HG02571 (cell line): ENCODE results near the gene GRB2.
A peak's percentile ranks its signal among the peaks of the same experiment; 100 is the strongest.
"Not testable (repeated sequence)": the region's sequence is repeated elsewhere in the genome, so short reads cannot be mapped to it uniquely, and the experiment has no call there.

Experiments used
- ATAC-seq: cut with Tn5 transposase; IDR thresholded peaks from one replicate; pipeline ENCODE4 v1.9.1; 2021; ENCODE audit warnings: mild to moderate bottlenecking, moderate library complexity; ENCODE audit not compliant: unreplicated experiment

Gene GRB2

DNA sequence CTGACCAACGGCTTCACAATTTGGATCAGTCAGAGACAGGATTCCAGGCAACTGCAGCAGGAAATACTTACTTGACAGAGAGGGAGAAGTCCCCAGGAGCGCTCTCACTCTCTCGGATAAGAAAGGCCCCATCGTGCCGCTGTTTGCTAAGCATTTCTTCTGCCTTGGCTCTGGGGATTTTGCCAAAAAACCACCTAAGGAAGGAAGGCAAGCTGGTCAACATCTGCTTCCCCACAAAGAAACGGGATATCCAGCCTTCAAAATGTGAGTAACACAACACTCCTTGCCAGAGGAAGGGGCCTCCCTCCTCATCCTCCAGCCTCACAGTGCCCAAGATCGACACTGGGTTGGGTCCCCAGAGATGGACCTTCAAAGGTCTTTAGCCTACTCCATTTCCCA is 79.7 kb downstream of the GRB2 start:
- no peak for ATAC-seq

DNA sequence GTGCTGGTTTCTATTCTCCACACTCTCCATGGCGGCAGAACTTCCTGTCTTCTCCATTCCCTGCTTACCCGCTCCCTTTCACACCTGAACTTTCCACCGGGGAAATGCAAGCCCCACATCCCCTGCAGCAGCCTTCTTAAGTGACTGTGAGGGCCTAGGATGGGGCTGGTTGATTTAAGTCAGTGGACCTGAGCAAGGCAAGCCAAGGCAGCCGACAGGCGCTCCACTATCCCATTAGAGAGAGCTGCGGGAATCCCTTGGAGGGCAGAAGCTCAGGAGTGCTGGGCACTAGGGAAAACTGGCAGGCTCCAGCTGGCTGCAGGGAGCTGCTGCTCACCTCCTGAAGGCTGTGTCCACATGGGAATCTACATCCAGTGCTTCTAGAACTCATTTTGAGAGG is 80.1 kb downstream of the GRB2 start:
- no peak for ATAC-seq

DNA sequence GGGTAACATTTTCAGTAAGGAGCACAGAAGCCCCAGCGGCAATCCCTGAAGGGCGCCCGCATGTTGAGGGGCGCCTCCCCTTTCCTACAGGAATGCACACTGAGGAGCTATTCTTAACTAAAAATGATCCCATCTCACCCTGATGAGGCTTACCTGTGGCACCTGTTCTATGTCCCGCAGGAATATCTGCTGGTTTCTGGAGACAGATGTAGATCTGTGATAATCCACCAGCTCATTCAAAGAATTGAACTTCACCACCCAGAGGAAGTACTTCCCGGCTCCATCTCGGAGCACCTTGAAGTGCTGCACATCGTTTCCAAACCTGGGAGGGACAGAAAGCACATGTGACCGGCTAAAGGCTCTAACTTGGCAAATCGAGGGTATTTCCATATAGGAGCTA is 84.0 kb downstream of the GRB2 start:
- ATAC-seq = no peak

DNA sequence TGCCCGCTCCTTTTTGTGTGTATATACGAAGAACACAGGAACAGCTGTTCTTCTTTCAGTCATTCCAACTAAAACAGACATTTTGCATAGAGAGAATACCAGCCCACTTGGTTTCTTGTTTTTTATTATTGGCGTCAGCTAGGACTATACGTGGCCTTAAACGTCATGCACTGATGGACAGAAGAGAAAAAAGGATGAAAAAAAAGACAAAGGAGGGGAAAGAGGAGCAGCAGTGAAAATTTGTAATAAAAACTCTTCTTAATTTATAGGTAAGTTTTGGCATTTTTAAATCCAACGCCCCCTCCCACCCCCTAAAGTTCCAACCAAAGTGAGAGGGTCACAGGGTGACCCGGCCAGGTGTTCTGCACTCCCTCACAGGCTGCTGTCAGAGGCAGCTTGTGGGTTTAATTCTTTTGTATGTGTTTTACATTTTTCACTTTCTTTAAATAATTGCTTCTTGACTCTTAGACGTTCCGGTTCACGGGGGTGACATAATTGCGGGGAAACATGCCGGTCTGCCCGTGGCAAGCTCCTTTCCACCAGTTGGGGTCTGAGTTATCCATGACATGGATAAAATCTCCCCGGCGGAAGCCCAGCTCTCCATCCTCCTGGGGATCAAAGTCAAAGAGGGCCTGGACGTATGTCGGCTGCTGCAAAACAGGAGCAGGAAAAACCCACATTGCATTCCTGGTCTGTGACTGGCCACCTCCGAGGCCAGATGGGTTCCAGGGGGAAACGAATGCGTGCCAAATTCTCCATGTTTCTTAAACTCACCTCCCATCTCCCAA is 85.4 kb downstream of the GRB2 start:
- ATAC-seq = peak; percentile 45

DNA sequence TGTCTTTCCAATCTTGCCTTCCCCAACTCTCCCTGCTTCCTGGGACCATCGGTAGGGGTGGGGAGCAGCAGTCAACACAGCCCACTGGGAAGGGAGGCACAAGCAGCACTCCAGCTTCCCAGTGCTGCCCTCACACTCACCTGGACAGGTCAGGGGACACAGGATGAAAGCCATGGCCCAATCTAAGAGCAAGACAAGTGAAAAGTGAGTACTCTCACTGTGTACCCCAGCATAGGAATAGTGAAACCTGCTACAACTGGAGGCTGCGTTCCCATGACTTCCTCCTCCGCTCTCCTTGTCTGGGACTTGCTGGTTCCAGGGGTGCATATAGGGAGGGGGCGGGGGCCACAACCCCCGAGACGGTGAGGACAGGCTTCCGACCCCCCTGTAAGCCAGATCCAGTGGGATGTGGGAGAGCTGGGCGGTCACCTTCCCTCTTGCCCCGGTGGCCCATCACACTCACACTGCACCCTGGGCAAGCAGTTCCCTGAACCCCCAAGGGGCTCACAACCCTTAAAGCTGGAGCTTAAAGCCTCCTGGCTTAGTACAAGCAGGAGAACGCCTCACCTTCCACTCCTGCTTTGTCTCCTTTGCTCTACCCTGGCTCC is 86.8 kb downstream of the GRB2 start:
- no peak for ATAC-seq

DNA sequence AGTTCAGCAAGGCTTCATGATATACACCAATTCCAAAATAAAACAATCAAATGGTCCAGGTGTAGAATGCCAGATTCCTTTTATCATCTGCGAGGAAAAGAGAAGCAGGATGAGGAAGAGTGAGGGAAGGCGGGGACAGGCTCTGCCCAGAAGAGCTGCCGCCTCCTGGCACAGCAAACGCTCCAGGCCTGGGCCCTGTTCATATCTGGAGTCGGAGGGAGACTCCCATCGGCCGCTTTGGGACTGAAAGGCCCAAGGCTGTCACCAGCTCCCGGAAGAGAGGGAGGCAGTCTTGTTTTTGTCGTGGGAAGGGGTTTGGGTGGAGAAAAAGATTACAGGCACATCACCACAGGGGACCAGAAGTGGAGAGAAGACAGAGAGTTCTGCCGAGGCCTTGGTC is 87.3 kb downstream of the GRB2 start:
- ATAC-seq = no peak

DNA sequence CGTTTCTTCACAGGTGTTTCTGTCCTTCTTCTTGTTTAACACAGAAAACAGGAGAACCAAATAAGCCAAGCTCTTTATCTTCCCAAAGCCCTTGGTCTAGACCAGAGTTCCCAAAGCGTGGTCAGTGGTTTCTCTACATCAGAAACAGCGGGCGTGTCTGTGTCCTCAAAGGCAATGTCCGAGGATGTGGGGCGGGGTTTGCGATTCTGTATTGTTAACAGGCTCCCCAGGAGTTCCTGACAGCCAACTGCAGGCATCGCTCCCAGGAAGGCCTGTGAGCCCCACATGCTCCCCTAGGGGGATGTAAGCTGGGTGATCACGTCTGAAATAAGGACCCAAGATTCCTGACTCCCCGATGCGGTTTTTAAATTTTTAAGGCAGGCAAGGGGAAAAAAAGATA is 87.8 kb downstream of the GRB2 start:
- no peak for ATAC-seq

DNA sequence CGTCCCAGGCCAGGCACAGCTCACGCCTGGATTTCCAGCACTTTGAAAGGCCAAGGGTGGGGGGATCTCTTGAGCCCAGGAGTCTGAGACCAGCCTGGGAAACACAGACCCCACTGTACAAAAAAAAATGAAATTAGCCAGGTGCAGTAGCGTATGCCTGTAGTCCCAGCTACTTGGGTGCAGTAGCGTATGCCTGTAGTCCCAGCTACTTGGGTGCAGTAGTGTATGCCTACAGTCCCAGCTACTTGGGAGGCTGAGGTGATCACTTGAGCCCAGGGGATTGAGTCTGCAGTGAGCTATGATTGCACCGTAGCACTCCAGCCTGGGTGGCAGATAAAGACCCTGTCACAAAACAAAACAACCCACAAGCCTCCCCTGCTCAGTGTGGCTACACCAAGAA is 89.2 kb downstream of the GRB2 start:
- ATAC-seq = no peak

DNA sequence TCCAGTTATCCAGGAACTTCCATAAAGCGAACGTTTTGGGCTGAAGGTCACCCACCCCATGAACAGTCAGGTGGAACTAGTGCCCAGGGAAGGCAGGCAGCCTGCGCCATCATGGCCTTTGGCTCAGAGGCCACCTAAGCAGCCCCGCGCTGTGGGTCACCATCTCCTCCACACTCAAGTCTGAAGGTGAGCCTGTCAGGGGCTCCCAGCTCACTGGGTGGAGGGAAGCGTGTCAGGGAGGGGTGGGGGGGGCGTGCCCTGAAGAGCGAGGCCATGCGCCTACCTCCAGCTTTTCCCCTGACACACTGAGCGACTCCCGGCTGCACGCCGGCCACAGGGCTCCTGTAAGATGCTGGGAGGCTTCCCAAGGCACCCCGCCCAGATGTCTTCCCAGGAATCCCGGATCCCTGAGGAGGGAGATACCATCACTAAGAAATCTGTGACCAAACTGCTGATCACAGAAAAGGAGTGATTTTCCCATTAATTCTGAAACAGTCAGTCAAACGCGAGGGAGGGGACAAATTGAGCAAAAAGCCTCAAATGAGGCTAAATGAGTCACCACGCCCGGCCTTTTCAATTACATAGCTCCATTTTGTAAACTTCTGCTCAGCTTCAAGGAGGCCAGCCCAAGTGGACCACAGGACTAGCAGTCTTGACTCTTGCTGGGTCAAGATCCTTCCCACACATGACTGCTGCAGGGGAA is 89.8 kb downstream of the GRB2 start:
- ATAC-seq = no peak

DNA sequence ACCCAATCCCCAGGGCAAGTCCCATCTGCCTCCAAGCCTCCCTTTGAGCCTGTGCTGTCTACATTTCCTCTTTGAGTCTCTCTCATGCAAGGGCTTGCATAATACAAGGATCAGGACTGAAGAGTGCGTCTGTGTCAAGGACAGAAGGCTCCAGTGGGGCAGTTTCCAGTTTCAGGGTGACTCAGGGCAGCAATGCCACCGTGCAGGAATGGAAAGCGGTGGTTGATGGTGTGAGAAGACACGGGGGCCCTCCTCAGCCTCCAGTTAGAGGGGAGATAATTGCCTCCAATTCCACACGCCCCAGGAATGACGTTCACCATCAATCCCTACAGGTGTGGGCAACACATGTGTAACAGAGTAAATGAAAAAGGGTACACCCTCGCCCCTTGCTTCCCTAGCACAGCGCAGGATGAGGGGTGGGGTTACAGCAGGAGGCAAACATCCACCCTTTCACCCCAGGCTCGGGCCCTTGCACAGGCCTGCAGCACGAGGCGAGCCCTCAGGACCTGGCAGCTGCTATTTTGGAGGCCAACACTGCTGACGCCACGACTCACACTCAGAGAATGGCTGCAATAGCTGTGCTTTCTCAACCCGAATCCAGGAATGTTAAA is 91.4 kb downstream of the GRB2 start:
- no peak for ATAC-seq

DNA sequence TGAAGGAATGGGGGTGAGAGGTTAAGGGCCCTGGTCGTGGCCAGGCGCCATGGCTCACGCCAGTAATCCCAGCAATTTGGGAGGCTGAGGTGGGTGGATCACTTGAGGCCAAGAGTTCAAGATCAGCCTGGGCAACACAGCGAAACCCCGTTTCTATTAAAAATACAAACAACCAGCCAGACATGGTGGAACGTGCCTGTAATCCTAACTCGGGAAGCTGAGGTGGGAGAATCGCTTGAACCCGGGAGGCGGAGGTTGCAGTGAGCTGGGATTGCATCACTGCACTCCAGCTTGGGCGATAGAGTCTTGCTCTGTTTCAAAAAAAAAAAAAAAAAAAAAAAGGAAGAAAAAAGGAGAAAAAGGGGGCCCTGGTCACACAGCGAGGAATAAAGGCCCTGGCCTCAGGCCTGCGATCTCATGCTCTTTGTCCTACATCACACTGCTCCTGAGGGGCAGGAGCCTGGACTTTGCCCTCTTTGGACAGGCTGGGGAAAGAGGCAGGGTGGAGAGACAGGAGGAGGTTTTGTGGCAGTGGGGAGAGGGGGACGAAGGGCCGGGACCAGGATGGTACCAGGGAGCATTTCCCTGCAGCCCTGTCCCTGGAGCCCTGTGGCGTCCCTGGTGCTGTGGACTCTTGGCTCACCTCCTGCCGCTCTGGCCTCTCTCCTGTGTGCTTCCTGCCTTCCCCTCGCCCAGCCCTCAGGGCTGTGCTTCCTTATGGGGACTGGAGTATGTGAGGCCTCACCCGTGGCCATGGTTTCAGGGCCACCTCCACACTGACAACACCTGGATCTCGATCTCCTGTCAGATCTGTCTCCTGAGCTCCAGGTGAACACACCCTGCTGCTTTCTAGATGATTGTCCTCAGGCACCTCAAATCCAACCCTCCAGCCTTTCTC is 96.5 kb downstream of the GRB2 start:
- no peak for ATAC-seq

DNA sequence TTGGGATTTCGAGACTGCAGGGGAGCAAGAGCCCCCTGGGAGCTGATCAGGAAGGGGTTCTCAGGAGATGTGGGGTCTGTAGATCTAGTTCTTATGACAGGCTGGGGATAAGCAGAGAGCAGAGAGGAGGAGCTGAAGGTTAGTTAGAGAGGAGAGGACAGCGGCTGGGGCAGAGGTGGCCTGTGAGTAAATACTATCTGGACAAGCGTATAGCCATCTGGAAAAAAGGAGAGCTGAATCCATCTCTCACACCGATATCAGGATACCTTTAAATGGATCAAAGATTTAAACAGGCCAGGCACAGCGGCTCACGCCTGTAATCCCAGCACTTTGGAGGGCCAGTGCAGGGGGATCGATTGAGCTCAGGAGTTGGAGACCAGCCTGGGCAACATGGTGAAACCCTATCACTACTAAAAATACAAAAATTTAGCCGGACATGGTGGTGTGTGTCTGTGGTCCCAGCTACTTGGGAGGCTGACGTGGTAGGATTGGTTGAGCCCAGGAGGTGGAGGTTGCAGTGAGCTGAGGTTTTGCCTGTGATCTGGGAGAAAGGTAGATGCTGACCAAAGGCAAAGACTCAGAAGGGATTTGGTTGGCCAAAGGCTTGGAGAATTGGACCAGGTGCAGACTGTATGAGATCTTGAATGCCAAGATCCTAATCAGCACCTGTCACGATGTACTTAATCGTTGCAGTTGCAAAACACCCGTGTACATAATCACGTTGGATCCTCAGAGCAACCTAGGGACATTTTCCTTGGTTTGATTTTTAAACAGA is 97.3 kb downstream of the GRB2 start:
- ATAC-seq = no peak

DNA sequence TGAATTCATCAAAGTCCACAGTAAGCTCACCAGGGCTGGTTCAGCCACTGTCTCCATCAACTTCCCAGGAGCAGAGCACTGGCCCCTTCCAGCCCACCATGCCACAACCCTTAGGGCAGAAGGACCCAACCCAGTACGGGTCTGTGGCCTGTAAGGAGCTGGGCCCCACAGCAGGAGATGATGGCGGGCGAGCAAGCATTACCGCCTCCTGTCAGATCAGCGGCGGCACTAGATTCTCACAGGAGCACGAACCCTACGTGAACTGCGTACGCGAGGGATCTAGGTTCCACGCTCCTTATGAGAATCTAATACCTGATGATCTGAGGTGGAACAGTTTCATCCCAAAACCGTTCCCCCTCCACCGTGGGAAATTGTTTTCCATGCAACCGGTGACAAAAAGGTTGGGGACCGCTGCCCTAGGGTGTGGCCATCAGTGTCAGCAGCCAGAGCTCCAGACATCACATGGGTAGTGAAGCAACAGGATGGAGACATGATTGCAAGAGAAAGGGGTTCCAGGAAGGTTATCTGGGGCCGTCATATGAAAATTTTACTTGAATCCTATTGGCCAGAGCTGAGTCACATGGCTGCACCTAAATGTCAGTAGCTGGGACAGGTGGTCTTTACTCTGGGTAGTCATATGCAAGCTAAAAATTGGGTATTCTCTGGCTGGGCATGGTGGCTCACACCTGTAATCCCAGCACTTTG is 103.8 kb downstream of the GRB2 start:
- no peak for ATAC-seq

DNA sequence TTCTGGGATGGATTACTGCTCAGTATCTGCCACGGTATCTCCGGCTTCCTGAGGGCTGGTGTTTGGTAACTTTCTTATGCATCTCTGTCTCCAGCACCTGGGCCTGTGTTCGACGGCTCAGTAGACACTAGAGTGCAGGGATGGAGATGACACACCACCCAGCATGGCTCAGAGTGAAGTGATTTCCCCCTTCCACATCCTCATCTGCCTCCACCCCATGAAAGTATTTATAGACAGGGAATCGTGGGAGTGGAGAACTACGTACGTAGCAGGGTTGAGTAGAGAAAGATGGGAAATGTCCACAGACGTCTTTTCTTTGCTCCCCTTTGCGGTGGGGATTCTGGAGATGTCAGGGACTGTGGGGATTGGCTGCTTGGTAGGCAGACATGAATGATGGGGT is 104.4 kb downstream of the GRB2 start:
- ATAC-seq = no peak

DNA sequence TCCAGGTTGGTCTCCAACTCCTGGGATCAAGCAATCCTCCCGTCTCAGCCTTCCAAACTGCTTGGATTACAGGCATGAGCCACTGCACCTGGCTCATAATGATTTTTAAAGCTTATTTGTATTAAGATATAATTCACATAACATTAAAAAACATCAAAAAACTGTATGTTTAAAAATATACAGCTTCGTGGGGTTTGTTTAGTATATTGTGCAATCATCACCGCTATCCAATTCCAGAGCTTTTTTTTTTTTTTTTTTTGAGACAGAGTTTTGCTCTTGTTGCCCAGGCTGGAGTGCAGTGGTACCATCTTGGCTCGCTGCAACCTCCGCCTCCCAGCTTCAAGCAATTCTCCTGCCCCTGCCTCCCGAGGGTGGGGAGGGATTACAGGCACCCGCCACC is 105.2 kb downstream of the GRB2 start:
- ATAC-seq = no peak

DNA sequence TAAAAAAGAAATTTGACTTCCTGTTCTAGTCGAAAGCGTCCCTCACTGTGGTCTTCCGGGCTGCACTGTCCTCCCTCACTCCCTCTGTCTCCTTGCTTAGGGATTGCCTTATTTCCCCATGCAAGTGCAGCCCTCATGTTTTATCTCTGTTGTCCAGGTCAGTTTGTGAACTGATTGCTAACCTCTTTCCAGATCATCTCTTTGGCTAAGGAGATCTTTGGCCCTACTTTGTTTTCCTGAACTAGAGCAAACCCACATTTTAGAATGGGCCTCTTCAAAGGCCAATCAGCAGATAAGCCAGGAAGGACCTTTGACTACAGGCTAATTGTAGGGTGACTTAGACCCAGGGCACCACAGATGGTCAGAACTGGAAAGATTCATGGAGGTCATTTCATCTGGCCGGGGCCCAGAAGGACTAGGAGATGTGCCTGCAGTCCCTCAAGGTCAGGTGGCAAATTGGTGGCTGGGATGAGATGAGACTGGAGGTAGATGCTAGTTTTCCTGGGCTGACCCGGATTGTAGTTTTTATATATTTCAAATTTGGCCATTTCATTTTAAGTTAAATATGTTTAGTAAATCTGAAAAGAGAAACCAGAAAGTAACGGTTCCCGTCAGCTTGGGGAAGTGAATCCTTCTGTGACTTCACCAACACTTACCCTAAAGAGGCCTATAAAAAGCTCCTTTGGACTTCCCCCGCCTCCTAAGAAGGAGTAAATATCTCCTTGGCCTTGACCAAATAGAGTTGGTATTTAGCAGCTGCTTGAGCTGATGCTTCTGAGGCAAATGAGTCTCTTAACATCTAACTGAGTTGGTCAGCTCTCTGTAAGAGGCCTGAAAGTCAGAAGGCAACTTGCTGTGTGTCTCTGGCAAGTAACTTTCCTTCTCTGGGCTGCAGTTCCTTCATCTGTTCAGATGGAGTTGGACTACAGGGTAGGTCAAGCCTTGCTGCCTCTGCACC is 110.0 kb downstream of the GRB2 start:
- ATAC-seq = peak; percentile 65

DNA sequence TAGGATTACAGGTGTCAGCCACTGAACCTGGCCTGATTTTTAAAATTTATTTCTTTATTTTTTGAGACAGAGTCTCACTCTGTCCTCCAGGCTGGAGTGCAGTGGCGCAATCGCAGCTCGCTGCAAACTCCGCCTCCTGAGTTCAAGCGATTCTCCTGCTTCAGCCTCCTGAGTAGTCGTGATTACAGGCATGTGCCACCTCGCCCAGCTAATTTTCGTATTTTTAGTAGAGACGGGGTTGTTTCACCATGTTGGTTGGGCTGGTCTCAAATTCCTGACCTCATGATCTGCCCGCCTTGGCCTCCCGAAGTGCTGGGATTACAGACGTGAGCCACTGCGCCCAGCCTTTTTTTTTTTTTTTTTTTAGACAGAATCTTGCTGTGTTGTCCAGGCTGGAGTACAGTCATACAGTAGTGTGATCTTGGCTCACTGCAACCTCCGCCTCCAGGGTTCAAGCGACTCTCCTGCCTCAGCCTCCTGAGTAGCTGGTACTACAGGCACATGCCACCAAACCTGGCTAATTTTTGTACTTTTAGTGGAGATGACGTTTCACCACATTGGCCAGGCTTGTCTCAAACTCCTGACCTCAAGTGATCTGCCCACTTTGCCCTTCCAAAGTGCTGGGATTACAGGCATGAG is 112.5 kb downstream of the GRB2 start:
- ATAC-seq = not testable (repeated sequence)

DNA sequence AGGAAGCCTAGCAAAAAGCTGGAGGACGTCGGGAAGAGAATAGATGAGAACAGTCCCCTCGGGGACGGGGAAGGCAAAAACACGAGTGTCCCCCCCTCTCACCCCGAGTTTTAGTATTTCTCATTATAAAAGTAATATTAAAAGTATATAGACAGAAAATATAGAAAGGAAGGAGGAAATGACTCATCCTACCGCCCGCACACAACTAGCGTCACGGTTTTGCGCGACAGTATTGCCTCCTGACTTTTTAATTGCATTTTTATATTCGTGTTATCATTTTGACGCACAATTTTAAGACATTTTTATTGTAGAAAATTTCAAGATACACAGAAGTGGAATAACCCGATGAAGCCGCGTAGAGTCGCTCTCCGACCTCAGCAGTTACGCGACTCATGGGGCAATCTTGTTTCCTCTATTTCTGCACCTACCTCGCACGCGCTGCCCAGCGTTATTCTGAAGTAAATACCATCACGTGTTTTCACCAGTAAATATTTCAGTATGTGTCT is 115.6 kb downstream of the GRB2 start:
- no peak for ATAC-seq
